ENCODE results near the gene MPHOSPH6. TPM values are rescaled to one million over a fixed set of nuclear protein-coding genes. Genes with fewer than 3 reads are reported as not detected.

Gene MPHOSPH6
- total and polyA plus RNA-seq, 2 of the 13 experiments (the other 11 are each of a cell fraction or from before 2014, with no cell fraction given), result 28.4 to 76.4 TPM

- peak; percentile 29; the same call in 1 of the 2 replicates for TF ChIP-seq ZHX1 (CRISPR knock-in tag; IDR thresholded peaks at IDR 0.05; ENCODE audit: low read depth)
- TF ChIP-seq IKZF1 (IDR thresholded peaks at IDR 0.05), result no peak
- TF ChIP-seq ZNF441 (CRISPR knock-in tag; IDR thresholded peaks at IDR 0.05; ENCODE audit: borderline replicate concordance), result peak; percentile 13; the same call in 1 of the 2 replicates
- peak; percentile 79; the same call in 1 of the 2 replicates for TF ChIP-seq KLF13 (CRISPR knock-in tag; IDR thresholded peaks at IDR 0.05)
- TF ChIP-seq KIAA2018 (CRISPR knock-in tag; IDR thresholded peaks at IDR 0.05; ENCODE audit: borderline replicate concordance), result no peak
- TF ChIP-seq KDM5B (CRISPR knock-in tag; IDR thresholded peaks at IDR 0.05; ENCODE audit: borderline replicate concordance), result peak; percentile 99
- TF ChIP-seq ZNF234 (CRISPR knock-in tag; conservative IDR thresholded peaks at IDR 0.05), result peak; percentile 94; the same call in 1 of the 2 replicates
- TF ChIP-seq TEF (CRISPR knock-in tag; IDR thresholded peaks at IDR 0.05), result peak; percentile 38
- no peak for TF ChIP-seq MTA3 (CRISPR knock-in tag; IDR thresholded peaks at IDR 0.05)
- TF ChIP-seq MTF1 (CRISPR knock-in tag; IDR thresholded peaks at IDR 0.05), result peak; percentile 85
- peak; percentile 94 for TF ChIP-seq MXD1 (CRISPR knock-in tag; IDR thresholded peaks at IDR 0.05)
- no peak for TF ChIP-seq ZNF674 (CRISPR knock-in tag; IDR thresholded peaks at IDR 0.05; ENCODE audit: low read depth)
- TF ChIP-seq ZNF598 (CRISPR knock-in tag; IDR thresholded peaks at IDR 0.05; ENCODE audit: borderline replicate concordance), result peak; percentile 69; the same call in 1 of the 2 replicates
- peak; percentile 90 for TF ChIP-seq SP5 (CRISPR knock-in tag; IDR thresholded peaks at IDR 0.05; ENCODE audit: borderline replicate concordance, low read depth)
- TF ChIP-seq ZNF256 (CRISPR knock-in tag; conservative IDR thresholded peaks at IDR 0.05), result peak; percentile 37; the same call in 1 of the 2 replicates
- TF ChIP-seq ZNF567 (CRISPR knock-in tag; IDR thresholded peaks at IDR 0.05; ENCODE audit: borderline replicate concordance), result peak; percentile 86; the same call in 1 of the 2 replicates
Observed at GRCh38 chr16:82169861-82170845, at the start of gene MPHOSPH6 (continued).

Data from HepG2 (cell line).